Bronchial epithelial cell (primary cell): ENCODE measurements around the gene ANKRD39. TPM values are rescaled to one million over a fixed set of nuclear protein-coding genes. Genes with fewer than 3 reads are reported as not detected.
A peak's percentile ranks its signal among the peaks of the same experiment; 100 is the strongest.

Source experiments
- DNase-seq: peaks from one replicate; pipeline ENCODE4 v3.0.0-alpha.2; 2010; ENCODE audit warnings: low read depth
- FAIRE-seq: peaks from 2 replicates; lab custom pipeline; 2011; peaks lifted over from hg19 to GRCh38; lab: Jason Lieb, UNC
- H3K27me3 ChIP-seq: 2 replicates; pipeline ENCODE4 v1.5.1; 2011; ENCODE audit warnings: low read length; ENCODE audit not compliant: control insufficient read depth, insufficient read depth
- H3K36me3 ChIP-seq: 2 replicates; pipeline ENCODE4 v1.5.1; 2011; ENCODE audit warnings: low read length; ENCODE audit not compliant: control insufficient read depth, insufficient read depth
- H3K4me3 ChIP-seq: 2 replicates; pipeline ENCODE4 v1.5.1; 2011; ENCODE audit warnings: mild to moderate bottlenecking, low read depth, low read length, control low read depth
- total RNA-seq: library from RNA; depleted of rRNA; stranded (reverse); fragments of >200 nt; gene quantifications from 2 replicates; pipeline ENCODE4 v1.2.1, GENCODE V29; 2014
- TF ChIP-seq, protein P1 (sequence below): IDR thresholded peaks from 2 replicates; pipeline ENCODE4 v1.5.1; 2011; ENCODE audit warnings: mild to moderate bottlenecking, moderate library complexity, low read length, control low read depth, inconsistent platforms; ENCODE audit not compliant: insufficient read depth, severe bottlenecking

The ANKRD39 gene
- total RNA-seq, 1 donor from 2014 or later = 8.2 TPM

DNA sequence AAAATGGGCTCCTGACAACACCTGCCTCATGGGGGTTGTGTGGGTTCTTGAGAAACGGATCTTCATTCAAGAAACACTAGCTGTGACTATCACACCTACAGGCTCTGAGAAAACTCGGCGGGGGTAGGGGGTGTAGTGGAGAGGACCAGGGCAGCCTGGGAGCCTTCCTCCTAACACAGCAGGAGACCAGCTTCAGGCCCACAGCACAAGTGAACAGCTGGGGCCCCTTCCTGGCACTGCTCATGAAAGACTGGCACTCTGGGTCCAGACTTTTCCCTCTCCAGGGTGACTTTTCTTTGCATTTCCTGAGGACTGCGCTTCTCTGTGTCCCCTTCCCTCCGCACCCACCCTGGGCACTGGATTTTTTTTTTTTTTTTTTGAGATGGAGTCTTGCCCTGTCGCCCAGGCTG, 19.2 kb upstream of the ANKRD39 start:
- Histone ChIP-seq H3K36me3 (no peaks in the 10 kb centered on the region), H3K27me3 (no peaks in the 10 kb centered on the region), H3K4me3 (no peak overlapping the region)
- FAIRE-seq = no peak
- no peak for DNase-seq
- TF ChIP-seq, protein P1, sequence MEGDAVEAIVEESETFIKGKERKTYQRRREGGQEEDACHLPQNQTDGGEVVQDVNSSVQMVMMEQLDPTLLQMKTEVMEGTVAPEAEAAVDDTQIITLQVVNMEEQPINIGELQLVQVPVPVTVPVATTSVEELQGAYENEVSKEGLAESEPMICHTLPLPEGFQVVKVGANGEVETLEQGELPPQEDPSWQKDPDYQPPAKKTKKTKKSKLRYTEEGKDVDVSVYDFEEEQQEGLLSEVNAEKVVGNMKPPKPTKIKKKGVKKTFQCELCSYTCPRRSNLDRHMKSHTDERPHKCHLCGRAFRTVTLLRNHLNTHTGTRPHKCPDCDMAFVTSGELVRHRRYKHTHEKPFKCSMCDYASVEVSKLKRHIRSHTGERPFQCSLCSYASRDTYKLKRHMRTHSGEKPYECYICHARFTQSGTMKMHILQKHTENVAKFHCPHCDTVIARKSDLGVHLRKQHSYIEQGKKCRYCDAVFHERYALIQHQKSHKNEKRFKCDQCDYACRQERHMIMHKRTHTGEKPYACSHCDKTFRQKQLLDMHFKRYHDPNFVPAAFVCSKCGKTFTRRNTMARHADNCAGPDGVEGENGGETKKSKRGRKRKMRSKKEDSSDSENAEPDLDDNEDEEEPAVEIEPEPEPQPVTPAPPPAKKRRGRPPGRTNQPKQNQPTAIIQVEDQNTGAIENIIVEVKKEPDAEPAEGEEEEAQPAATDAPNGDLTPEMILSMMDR = no peak

DNA sequence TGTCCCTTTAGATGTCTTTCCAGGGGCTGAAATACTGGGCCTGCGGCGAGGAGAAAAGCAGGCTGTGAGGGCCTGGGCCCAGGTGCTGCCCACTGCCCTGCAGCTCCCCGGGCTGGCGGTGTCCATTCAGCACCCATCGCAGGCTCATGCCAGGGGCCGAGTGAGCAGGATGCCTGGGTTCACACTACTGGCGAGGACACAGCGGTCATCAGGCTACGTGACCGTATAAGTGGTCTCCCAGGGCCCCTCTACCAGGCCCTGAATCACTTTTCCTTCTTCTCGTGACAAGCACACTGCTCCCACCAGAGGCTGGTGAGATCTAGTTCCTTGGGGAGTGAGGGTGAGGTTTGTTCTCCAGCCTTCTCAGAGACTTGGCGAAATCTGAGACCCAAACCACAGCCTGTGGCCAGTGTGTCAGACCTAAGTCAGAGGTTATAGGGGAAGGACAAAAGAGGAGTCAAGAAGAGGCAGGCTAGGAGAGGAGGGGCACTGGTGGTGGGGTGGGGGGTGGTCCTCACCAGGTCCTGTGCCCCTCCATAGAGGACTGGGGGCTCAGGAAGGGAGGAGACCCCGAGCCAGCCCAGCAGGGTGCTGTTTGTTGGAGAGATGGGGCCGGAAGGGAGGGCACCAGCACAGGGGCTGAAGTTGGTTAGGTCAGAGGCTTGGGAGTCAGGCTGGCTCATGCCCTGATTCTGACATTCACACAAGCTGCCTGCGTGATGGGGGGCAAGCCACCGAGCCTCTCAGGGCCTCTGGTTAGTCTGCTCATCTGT, 18.6 kb upstream of the ANKRD39 start:
- DNase-seq = no peak
- no peaks in the 10 kb centered on the region for H3K27me3 ChIP-seq
- H3K36me3 ChIP-seq = no peaks in the 10 kb centered on the region
- TF ChIP-seq, protein P1 = no peak
- no peak for FAIRE-seq
- no peak overlapping the region for H3K4me3 ChIP-seq

DNA sequence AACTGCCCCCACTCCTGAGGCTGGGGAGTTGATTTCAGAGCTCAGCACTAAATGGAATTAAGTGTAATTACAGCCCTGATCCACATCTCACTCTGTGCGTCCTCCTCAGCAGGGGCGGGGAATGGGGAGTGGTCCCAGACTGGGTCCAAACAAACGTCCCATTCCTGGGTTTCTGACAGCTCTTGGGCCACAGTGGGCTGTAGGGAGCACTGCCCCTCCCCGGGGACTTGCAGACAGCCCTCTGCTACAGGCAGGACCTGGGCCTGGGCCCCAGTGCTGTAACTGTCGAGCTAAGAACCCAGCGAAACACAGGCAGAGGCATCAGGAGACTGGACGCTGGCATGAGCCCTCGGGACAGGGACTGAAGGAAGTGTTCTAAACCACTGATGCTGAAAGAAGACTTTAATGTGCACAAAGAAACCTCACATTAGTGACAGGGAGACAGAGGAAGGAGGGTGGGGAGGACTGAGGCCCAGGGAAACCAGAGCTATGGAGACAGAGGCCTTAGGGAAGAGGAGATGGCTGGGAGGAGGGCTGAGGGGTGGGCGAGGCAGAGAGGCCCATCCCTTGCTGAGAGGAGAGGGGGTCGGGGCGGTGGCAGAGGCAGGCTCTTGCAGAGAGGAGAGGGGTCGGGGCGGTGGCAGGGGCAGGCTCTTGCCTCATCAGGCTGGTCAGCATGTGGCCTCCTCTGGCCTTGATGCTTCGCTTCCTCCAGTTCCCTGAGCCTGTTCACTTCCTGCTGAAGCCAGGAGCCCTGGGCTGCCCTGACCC, 17.9 kb upstream of the ANKRD39 start:
- DNase-seq (no peak), FAIRE-seq (no peak)
- TF ChIP-seq, protein P1 = no peak

DNA sequence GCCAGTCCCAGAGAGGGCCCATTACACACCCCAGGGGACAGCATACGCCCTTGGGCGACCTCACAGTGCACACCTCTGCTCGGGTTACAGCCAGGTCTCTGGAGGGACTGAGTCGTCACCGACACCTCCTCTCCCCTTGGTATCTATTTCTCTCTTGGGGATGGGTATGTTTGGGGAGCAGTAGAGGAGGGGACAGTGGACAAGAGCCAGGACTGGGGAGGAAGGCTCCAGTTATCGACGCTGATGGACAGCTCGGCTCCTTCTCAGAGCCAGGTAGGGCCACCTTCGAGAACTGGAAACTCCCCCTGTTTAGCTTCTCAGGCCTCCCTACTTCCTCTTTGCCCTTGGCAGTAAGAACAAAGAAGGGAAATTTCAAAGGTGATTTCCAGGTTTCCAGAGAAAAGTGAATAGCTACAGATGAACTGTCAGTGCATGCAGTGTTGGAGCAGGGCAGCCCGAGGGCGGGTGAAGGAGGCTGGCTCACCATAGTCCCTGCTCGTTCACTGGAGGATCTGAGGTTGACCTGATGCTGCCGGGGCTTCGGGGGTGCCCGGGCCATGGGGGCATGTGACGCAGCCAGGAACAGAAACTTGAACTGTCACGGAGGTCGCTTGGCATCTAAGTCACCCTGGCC, 16.5 kb upstream of the ANKRD39 start:
- Histone ChIP-seq H3K27me3 (no peaks in the 10 kb centered on the region), H3K36me3 (no peaks in the 10 kb centered on the region), H3K4me3 (no peak overlapping the region)
- TF ChIP-seq, protein P1 = no peak
- DNase-seq = peak; percentile 55
- no peak for FAIRE-seq

More for the DNA sequence above, 17.9 kb upstream of the ANKRD39 start:
- no peaks in the 10 kb centered on the region for H3K27me3 ChIP-seq
- no peaks in the 10 kb centered on the region for H3K36me3 ChIP-seq
- no peak overlapping the region for H3K4me3 ChIP-seq

DNA sequence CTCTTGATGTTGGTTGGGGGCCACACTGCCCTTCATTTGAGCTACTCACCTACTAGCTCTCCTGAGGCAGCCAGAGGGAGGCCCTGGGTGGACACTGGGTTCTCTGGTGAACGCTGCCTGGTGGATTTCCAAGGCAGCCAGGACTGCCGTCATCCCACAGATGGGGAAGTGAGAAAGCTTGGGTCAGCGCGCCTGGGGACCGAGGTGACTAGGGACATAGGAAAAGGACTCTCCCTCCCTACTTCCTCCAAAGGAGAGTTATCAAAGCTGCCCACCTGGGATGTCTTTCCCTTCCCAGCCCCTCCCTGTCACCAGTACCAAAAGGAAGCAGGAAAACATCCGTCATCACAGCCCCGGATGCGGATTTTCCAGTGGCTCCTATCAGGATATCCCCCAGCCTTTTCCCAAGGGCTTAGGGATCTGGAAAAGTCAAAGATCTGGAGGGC, 15.9 kb upstream of the ANKRD39 start:
- DNase-seq (no peak), FAIRE-seq (no peak)
- Histone ChIP-seq H3K4me3 (no peak overlapping the region), H3K36me3 (no peaks in the 10 kb centered on the region), H3K27me3 (no peaks in the 10 kb centered on the region)
- TF ChIP-seq, protein P1 = no peak
